Upper lobe of right lung (tissue), 1 donor: ENCODE measurements around the gene C9orf72. TPM values are rescaled to one million over a fixed set of nuclear protein-coding genes. Genes with fewer than 3 reads are reported as not detected.

Source experiments
- ATAC-seq: fragments of 200-7000 bp; cut with Tn5 transposase; one replicate; pipeline ENCODE4 v1.9.1; 2020; ENCODE audit warnings: mild to moderate bottlenecking, moderate library complexity
- DNase-seq: peaks from one replicate; pipeline ENCODE4 v3.0.0-alpha.2; 2020
- H3K27ac ChIP-seq: fragments of 200-600 bp; one replicate; pipeline ENCODE4 v1.8.0; 2022
- H3K27me3 ChIP-seq: fragments of 200-600 bp; one replicate; pipeline ENCODE4 v1.8.0; 2022; ENCODE audit warnings: mild to moderate bottlenecking
- H3K36me3 ChIP-seq: fragments of 200-600 bp; one replicate; pipeline ENCODE4 v1.8.0; 2022
- H3K4me1 ChIP-seq: fragments of 200-600 bp; one replicate; pipeline ENCODE4 v1.8.0; 2022
- H3K4me3 ChIP-seq: fragments of 200-600 bp; one replicate; pipeline ENCODE4 v1.8.0; 2022; ENCODE audit warnings: mild to moderate bottlenecking
- H3K9me3 ChIP-seq: fragments of 200-600 bp; one replicate; pipeline ENCODE4 v1.8.0; 2022
- CTCF ChIP-seq: fragments of 200-600 bp; IDR thresholded peaks from one replicate; pipeline ENCODE4 v1.8.0; 2022; ENCODE audit warnings: antibody characterized with exemption
- intact Hi-C: fragments of 100-400 bp; cut with DNase I; formaldehyde crosslinking; loops from one replicate; pipeline ENCODE4 v1.11.0; 2022
- total RNA-seq: library from RNA; stranded (reverse); fragmentation: NEBNext Ultra II Directional; extraction: Animal tissue kit (Norgen Biotek cat#: 25700); gene quantifications from one replicate; pipeline ENCODE4 v1.2.1, GENCODE V29; 2021
- donor health status: DM: no; HTN: yes; CAD: no; lungs with severe emphysema.

The C9orf72 gene
- total RNA-seq, 1 donor from 2014 or later = 16.8 TPM

GRCh38 chr9:27599102-27599869 lies 26.0 kb upstream of the C9orf72 start:
- H3K9me3 ChIP-seq = no peaks in the 10 kb centered on the region
- peak overlapping the region; percentile 71 for H3K27ac ChIP-seq
- no peaks in the 10 kb centered on the region for H3K27me3 ChIP-seq
- DNase-seq = no peak
- no peaks in the 10 kb centered on the region for H3K36me3 ChIP-seq
- intact Hi-C loops = no loop called here
- no peak for TF ChIP-seq CTCF
- peak; percentile 88 for ATAC-seq
- H3K4me3 ChIP-seq = no peak overlapping the region
- peaks cover 4% of the 10 kb centered on the region for H3K4me1 ChIP-seq

- H3K36me3 ChIP-seq = no peaks in the 10 kb centered on the region
- DNase-seq (no peak), ATAC-seq (no peak)
- intact Hi-C loops = no loop called here
- H3K9me3 ChIP-seq = no peaks in the 10 kb centered on the region
- no peak overlapping the region for H3K27ac ChIP-seq
- H3K27me3 ChIP-seq = no peaks in the 10 kb centered on the region
- no peak for TF ChIP-seq CTCF
- H3K4me1 ChIP-seq = peaks cover 4% of the 10 kb centered on the region
- H3K4me3 ChIP-seq = no peak overlapping the region
Measured at GRCh38 chr9:27595733-27596132, 22.5 kb upstream of the C9orf72 start.

DNA sequence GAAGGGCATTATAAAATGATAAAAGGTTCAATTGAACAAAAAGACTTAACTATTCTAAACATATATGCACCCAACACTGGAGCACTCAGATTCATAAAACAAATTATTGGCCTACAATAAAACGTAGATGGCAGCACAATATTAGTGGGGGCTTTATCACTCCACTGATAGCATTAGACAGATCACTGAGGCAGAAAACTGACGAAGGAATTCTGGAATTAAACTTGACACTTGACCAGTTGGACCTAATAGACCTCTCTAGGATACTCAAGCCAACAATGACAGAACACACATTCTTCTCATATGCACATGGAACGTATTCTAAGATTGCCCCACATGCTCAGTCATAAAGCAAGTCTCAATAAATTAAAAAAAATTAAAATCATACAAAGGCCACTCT lies 18.4 kb upstream of the C9orf72 start:
- no peak for DNase-seq
- no peaks in the 10 kb centered on the region for H3K36me3 ChIP-seq
- no peaks in the 10 kb centered on the region for H3K4me1 ChIP-seq
- no peak for ATAC-seq
- H3K27ac ChIP-seq = no peak overlapping the region
- intact Hi-C loops = no loop called here
- no peaks in the 10 kb centered on the region for H3K9me3 ChIP-seq
- no peaks in the 10 kb centered on the region for H3K27me3 ChIP-seq
- TF ChIP-seq CTCF = no peak
- no peak overlapping the region for H3K4me3 ChIP-seq

GRCh38 chr9:27591093-27591492 lies 17.8 kb upstream of the C9orf72 start:
- no peak overlapping the region for H3K27ac ChIP-seq
- no peaks in the 10 kb centered on the region for H3K9me3 ChIP-seq
- DNase-seq = no peak
- H3K36me3 ChIP-seq = no peaks in the 10 kb centered on the region
- no peak overlapping the region for H3K4me3 ChIP-seq
- intact Hi-C loops = no loop called here
- H3K27me3 ChIP-seq = no peaks in the 10 kb centered on the region
- TF ChIP-seq CTCF = no peak
- no peaks in the 10 kb centered on the region for H3K4me1 ChIP-seq
- ATAC-seq = no peak

DNA sequence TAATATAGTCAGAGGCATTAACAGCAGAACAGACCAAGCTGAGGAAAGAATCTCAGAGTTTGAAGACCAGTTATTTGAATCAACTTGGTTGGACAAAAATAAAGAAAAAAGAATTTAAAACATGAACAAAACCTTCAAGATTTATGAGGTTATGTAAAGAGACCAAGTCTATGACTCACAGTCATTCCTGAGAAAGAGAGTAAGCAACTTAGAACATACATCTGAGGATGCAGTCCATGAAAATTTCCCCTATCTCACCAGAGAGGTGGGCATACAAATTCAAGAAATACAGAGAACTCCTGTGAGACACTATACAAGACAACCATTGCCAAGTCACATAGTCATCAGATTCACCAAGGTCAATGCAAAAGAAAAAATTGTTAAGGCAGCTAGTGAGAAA lies 17.4 kb upstream of the C9orf72 start:
- Histone ChIP-seq H3K27ac (no peak overlapping the region), H3K4me3 (no peak overlapping the region), H3K4me1 (no peaks in the 10 kb centered on the region), H3K9me3 (no peaks in the 10 kb centered on the region), H3K36me3 (no peaks in the 10 kb centered on the region), H3K27me3 (no peaks in the 10 kb centered on the region)
- no peak for TF ChIP-seq CTCF
- DNase-seq (no peak), ATAC-seq (no peak)
- intact Hi-C loops = no loop called here

GRCh38 chr9:27589462-27589861 lies 16.2 kb upstream of the C9orf72 start:
- Histone ChIP-seq H3K9me3 (no peaks in the 10 kb centered on the region), H3K4me1 (no peaks in the 10 kb centered on the region), H3K36me3 (no peaks in the 10 kb centered on the region), H3K27ac (no peak overlapping the region), H3K27me3 (no peaks in the 10 kb centered on the region), H3K4me3 (no peak overlapping the region)
- DNase-seq (no peak), ATAC-seq (no peak)
- intact Hi-C loops = no loop called here
- no peak for TF ChIP-seq CTCF
